GM18498 (cell line): ENCODE results near the gene SEC14L1.
"Not testable (repeated sequence)": the region's sequence is repeated elsewhere in the genome, so short reads cannot be mapped to it uniquely, and the experiment has no call there.

Experiments
- ATAC-seq: cut with Tn5 transposase; IDR thresholded peaks from one replicate; pipeline ENCODE4 v1.9.1; 2021; ENCODE audit warnings: mild to moderate bottlenecking, moderate library complexity; ENCODE audit not compliant: unreplicated experiment

The SEC14L1 gene

DNA sequence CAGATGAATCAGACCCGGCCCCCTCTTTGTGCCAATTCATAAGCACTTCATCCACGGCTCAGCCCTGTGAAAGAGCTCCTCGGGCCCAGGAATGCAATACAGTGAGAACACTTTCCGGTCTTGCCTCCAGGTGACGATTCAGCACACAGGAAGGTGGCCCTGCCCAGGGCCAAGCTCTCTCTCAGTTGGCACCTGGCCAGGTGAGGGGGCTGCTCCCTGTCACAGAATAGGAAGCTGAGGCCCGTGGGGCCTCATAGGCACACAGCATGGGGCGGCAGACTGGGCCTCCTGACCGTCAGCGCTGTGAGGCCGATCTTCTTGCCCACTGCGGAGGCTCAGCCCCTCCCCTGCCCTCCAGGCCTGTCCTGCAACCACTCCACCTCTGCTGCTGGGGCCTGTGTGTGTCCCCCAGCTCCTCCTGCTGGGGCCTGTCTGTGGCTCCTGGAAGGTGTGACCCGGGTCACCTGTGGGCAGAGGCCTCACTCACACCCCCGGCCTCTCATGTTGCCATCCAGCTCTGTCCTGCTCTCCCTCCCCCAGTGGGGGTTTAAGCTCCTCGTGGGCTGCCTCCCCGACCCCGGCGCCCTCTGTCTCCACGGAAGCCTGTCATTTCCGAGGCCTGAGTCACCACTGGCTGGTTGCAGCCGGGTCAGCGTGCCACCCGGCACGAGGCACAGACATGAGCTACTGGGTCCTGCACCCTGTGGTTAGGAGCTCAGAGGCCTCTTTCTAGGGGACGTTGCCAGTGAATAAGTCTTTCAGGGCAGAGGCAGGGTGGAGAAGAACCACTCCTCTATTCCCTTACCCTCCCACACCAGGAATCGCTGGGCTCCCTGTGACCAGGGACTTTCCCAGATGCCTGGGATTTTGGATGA lies 114.4 kb downstream of the SEC14L1 start:
- ATAC-seq, result no peak

DNA sequence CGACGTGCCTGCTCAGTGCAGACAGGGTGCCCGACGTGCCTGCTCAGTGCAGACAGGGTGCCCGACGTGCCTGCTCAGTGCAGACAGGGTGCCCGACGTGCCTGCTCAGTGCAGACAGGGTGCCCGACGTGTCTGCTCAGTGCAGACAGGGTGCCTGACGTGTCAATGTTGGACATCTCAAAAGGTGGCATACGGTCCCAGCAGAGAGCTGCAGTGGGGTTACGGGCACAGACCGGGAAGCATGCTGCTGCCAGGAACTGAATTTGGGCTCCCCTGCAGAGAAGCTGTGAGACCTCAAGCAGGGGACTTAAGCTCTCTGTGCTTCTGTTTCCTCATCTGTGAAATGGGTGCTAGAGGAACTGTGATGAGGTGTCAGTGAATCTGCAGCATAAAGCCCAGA lies 115.2 kb downstream of the SEC14L1 start:
- ATAC-seq, result not testable (repeated sequence)

DNA sequence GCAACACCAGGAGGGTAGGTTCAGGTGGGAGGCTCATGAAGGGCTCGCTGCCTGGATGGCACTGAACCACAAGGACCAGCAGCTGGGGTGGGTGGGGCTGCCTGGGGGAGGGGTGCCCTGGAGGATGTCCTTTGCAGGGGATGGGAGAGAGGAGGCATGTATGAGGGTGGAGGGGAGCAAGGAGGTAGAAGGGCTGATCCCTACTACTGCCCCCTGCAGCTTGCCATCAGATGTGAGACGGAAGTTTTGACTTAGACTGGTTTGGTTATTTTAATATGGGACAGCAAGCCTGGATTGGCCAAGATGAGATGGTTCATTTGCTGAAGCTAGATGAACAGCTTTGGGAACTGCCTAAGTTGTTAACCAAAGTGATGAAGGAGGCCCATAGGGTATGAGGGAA lies 115.9 kb downstream of the SEC14L1 start:
- no peak for ATAC-seq

DNA sequence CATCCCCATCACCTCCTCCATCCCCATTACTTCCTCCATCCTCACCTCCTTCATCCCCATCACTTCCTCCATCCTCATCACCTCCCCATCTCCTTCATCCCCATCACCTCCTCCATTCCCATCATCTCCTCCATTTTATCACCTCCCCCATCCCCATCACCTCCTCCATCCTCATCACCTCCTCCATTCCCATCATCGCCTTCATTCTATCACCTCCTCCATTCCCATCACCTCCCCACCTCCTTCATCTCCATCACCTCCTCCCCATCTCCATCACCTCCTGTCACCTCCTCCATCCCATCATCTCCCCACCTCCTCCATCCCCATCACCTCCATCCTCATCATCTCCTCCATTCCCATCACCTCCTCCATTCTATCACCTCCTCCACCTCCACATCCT lies 116.4 kb downstream of the SEC14L1 start:
- no peak for ATAC-seq

DNA sequence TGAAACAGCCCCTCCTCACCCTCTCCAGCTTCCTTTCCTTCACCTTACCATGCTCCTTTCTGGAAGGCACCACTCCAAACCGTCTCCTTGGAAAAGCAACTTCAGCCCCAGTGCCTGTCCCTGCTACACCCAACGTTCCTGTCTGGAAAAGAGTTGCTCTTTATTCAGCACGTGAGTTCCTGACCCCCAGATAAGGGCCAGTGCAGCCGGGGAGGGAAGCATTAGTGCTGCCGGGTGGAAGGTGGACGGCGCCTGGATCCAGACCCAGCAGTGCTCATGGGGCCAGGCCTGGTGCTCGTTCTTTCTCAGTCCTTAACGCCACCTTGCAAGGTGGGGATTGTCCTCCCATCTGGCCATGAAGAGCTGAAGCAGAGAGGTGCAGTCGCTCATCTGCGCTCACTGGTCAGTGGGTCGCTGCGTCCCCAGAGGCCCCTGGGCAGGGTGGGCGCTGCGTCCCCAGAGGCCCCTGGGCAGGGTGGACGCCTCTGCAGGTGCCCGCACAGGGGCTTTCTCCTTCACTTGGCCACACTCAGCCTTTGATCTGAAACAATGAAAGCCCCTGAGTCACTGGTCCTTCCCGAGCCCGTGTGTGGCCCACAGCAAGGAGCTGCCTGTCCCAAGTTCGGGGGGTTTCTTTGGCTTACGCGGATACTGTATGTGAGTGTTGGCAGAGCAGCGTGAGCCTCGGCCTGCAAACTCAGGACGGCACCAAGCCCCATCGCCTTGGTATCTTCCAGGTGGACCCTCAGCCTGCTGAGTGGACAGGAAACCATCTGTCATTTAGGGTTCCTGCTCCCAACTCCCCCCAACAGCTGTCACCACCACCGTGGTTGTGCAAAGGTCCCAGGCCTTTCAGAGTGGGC lies 117.1 kb downstream of the SEC14L1 start:
- ATAC-seq, result no peak

- no peak for ATAC-seq
Observed at GRCh38 chr17:77258638-77259037, 117.9 kb downstream of the SEC14L1 start.

DNA sequence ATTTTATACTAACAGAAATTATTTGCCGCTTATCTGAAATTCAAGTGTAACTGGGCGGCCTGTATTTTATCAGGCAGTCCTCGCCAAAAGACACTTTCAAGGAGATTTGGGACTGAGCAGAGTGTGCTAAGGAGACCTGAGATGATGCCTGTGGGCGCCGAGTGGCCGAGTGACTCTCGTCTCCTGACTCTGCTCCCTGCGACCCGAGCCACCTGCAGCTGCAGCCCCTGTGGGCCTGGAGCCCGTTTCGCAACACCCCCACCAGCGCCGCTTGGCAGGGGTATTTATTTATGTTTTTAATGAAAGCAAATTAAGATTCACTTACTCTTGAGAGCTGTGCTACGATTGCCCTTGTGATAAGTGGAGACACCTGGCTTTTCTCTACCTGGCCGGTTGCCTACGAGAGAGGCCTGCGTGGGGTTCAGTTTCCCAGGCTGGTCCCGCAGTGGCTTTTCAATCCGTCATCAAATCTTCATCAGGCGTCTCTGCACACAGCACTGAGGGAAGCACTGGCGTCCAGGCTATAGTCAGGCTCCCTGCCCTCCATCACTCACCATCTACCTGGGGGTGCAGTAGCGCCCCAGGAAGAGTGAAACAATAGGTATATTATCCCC lies 124.0 kb downstream of the SEC14L1 start:
- ATAC-seq, result no peak

DNA sequence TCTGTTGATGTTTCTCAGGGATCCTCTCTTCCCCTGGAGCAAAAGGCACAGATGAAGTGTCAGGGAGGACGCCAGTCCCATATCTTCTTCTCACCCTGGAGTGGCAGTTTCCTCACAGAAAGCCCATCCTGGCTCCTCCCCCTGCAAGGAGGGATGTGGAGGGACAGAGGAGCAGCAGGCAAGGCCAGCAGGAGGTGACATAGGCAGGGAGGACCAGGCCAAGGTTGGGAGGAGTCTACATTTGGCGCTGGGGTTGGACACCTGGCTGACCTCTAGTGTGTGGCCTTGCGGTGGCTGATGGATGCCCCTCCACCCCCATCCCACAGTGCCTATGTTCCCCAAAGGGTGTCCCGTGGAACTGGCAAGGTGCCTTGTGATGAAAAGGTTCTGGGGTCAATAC lies 125.4 kb downstream of the SEC14L1 start:
- ATAC-seq, result no peak
